T47D (cell line): ENCODE results near the gene CCAR1.
"Not testable (repeated sequence)": the region's sequence is repeated elsewhere in the genome, so short reads cannot be mapped to it uniquely, and the experiment has no call there.

Experiments
- DNase-seq, 2 experiments: peaks; one replicate each; pipeline versions ENCODE4 v3.0.0 to v3.0.0-alpha.2; 2011 to 2012; ENCODE audit warnings: low read depth in 1 of 2, low spot score in 1 of 2
- JUND ChIP-seq: IDR thresholded peaks from 2 replicates; pipeline ENCODE4 v1.6.1; 2012; ENCODE audit warnings: low read depth
- in situ Hi-C: cut with HindIII; loops from 2 replicates; pipeline ENCODE4 v1.10.0; 2016; ENCODE audit warnings: low sequenced_read_pairs, low pct_unique_long_range_greater_than_20kb

The CCAR1 gene

GRCh38 chr10:68727146-68727545, 6.1 kb downstream of the CCAR1 start:
- in situ Hi-C loops: no loop called here
- DNase-seq: no peak
- no peak for TF ChIP-seq JUND

GRCh38 chr10:68732651-68733050, 11.6 kb downstream of the CCAR1 start:
- DNase-seq: no peak
- in situ Hi-C loops: no loop called here
- TF ChIP-seq JUND: no peak

DNA sequence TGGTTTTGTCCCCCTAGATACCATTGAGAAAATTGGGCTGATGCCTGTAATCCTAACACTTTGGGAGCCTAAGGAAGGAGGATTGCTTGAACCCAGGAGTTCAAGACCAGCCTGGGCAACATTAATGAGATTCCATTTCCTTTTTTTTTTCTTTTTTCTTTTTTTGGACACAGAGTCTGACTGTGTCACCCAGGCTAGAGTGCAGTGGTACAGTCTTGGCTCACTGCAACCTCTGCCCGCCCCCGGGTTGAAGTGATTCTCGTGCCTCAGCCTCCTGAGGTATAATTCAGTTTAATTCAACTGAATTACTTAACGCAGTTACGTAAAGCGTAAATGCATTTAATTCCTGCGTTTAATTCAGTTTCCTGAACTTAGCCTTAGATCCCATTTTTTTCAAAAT, 13.3 kb downstream of the CCAR1 start:
- no peak for DNase-seq
- no peak for TF ChIP-seq JUND
- in situ Hi-C loops: no loop called here

- in situ Hi-C loops: no loop called here
- no peak for TF ChIP-seq JUND
- DNase-seq: no peak
These were observed 14.1 kb downstream of the CCAR1 start for GRCh38 chr10:68735119-68735518.

DNA sequence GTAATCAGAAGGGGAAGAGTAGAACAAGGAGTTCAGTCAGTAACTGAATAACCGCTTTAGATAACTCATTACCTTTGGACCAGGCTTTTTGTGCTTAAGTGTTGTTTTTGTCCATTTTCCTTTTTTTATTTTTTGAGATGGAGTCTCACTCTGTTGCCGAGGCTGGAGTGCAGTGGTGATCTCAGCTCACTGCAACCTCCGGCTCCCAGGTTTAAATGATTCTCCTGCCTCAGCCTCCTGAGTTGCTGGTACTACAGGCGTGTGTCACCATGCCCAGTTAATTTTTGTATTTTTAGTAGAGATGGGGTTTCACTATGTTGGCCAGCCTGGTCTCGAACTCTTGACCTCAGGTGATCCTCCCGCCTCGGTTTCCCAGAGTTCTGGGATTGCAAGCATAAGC, 14.7 kb downstream of the CCAR1 start:
- in situ Hi-C loops, DNase-seq: not testable (repeated sequence)

DNA sequence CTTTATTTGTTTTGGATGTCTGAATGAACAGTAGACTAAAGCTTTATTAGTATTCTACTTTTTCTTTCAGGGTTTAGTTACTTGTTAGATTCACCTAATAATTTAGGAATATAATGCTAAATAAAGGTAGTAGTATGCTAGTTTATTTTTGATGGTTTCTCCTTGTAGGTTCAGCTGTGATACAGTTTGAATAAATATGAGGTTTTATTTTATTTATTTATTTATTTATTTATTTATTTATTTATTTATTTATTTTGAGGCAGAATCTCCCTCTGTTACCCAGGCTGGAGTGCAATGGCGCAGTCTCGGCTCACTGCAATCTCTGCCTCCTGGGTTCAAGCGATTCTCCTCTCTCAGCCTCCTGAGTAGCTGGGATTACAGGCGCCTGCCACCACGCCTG, 19.6 kb downstream of the CCAR1 start:
- DNase-seq, in situ Hi-C loops: not testable (repeated sequence)

DNA sequence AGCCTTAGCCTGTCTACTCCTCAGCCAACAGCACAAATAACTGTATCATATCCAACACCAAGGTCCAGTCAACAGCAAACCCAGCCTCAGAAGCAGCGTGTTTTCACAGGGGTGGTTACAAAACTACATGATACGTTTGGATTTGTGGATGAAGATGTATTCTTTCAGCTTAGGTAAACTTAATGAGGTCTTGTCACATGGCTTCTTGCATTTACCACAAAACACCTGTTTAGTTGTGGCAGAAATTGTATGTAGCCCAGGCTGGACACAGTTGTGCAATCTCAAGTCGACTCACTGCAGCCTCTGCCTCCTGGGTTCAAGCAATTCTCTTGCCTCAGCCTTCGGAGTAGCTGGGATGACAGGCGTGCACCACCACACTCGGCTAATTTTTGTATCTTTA, 21.4 kb downstream of the CCAR1 start:
- TF ChIP-seq JUND: no peak
- DNase-seq: no peak
- in situ Hi-C loops: no loop called here

- TF ChIP-seq JUND: no peak
- DNase-seq: no peak
- in situ Hi-C loops: no loop called here
These were observed 31.8 kb downstream of the CCAR1 start for GRCh38 chr10:68752711-68753350.

DNA sequence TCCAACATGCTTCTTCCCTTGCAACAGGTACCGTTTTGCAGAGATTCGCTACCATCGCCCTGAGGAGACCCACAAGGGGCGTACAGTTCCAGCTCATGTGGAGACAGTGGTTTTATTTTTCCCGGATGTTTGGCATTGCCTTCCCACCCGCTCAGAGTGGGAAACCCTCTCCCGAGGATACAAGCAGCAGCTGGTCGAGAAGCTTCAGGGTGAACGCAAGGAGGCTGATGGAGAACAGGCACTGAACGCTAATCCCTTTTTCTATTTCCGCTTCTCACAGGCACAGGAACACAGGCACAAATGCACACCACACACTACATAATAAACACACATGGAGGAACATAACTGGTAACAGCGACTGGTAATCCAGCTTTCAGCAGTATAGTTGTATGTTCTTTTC, 35.2 kb downstream of the CCAR1 start:
- no peak for TF ChIP-seq JUND
- in situ Hi-C loops: no loop called here
- DNase-seq: no peak

- no peak for DNase-seq
- in situ Hi-C loops: no loop called here
- TF ChIP-seq JUND: no peak
These were observed 35.7 kb downstream of the CCAR1 start for GRCh38 chr10:68756766-68757165.

DNA sequence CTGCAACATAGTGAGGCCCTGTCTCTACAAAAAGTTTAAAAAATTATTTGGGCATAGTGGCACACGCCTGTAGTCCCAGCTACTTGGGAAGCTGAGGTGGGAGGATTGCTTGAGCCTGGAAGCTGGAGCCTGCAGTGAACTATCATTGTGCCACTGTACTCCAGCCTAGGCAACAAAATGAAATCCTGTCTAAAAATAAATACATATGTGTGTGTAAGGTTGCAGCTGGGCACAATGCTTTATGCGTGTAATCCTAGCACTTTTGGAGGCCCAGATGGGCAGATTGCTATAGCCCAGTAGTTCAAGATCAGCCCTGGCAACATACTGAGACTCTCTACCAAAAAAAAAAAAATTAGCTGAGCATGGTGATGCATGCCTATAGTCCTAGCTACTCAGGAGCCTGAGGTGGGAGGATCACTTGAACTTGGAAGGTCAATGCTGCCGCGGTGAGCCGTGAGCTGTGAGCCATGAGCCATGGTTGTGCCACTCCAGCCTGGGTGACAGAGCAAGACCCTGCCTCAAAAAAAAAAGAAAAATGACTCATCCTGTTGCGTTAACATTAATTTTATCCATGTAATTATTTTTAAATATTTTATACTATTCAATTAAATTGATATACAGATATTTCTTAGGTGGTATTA, 38.3 kb downstream of the CCAR1 start:
- no peak for TF ChIP-seq JUND
- in situ Hi-C loops: no loop called here
- no peak for DNase-seq

DNA sequence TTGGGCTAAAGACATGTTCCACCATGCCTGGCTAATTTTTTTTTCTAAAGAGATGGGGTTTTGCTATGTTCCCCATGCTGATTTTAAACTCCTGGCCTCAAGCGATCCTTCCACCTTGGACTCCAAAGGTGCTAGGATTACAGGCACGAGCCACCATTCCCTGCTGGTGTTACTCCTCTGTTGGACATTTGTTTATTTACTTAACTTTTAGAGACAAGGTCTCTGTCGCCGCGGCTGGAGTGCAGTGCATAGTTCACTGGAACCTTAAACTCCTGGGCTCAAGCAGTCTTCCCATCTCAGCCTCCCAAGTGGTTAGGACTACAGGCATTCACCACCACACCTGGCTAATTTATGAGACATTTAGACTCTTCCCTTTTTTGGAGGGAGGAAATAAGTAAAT, 38.9 kb downstream of the CCAR1 start:
- TF ChIP-seq JUND: no peak
- in situ Hi-C loops: no loop called here
- DNase-seq: no peak

DNA sequence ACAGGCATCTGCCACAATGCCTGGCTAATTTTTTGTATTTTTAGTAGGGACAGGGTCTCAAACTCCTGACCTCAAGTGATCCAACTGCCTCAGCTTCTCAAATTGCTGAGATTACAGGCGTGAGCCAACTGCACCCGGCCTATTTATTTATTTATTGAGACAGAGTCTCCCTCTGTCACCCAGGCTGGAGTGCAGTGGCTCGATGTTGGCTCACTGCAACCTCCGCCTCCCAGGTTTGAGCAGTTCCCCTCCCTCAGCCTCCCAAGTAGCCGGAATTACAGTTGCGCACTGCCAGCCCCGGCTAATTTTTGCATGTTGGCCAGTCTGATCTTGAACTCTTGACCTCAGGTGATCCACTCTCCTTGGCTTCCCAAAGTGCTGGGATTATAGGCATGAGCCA, 46.4 kb downstream of the CCAR1 start:
- in situ Hi-C loops, DNase-seq: not testable (repeated sequence)
